HG03571 (cell line): ENCODE results near the gene CASQ2.

Source experiments
- ATAC-seq: cut with Tn5 transposase; IDR thresholded peaks from one replicate; pipeline ENCODE4 v1.9.1; 2021; ENCODE audit not compliant: unreplicated experiment

Gene CASQ2

GRCh38 chr1:115669002-115669673 is 99.4 kb downstream of the CASQ2 start:
- ATAC-seq: no peak

- ATAC-seq: no peak
These were observed 99.9 kb downstream of the CASQ2 start for GRCh38 chr1:115668579-115668978.

- ATAC-seq: no peak
These were observed 101.8 kb downstream of the CASQ2 start for GRCh38 chr1:115666702-115667101.

GRCh38 chr1:115666206-115666605 is 102.3 kb downstream of the CASQ2 start:
- no peak for ATAC-seq

DNA sequence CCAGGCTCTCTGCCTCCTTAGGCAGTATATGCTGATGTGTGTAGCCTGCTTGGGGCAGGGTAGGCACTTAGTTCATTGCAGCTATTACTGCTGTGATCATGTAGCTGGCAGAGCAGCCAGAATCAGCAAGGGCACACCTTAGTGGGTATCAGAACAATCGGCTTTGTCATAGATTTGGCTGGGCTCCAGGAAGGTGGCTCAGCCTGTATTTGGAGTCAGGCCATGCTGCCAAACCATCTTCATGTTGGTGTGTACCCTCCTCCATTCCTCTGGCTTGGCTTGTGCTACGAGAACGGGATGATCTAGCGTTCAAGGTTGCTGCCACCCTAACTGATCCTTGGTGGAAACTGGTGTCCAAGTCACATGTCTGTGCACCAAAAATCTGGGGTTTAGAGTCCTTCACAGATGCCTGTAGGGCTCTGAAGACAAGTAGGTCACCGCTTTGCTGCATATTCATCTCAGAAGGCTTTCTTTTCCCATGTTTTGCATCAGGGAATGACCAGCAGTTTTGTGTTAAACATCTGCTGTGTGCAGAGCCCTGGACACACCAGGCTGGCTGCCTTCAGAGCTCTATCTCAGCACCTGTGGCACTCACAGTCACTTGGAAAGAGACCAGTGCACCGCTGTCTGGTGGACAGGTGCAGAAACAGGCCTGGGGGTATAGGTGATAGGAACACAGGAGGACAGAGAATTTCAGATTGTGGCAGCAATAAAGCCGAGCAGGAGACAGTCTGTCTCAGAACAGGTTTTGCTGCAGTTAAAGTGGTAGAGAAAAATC is 103.0 kb downstream of the CASQ2 start:
- ATAC-seq: no peak

DNA sequence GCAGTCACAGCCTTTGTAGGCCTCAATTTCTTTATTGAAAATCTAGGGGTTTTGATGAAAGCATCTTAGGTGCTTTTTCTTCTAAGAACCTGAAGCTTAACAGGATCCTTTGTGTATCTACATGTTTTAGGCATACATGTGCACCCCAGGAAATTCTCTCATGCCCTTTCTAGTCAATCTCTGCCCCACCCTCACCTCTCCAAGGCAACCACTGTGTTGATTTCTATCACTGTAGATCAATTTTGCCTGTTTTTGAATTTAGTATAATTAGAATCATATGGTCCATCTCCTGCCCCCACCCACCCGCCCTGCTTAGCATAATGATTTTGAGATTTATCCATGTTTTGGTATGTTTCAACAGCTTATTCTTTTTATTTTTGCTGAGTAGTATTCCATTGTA is 107.4 kb downstream of the CASQ2 start:
- ATAC-seq: no peak

DNA sequence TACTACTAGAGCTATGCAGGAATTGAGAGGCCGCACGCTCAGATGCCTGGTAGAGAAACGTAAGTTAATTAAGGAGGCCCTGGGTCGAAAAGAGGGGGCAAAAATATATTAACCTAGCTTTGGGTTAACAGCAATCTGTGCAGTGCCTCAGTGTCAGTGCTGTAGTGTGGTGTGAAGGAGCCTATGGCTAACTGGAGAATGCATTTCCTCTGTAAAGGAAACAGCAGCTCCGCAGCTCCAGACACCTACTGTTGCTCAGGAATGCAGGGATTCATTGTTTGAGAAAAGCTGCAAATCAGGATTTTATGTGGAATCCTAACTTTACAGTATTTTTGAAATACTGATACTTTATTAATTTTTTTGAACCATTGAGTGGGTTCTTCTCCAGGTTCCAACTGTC is 108.4 kb downstream of the CASQ2 start:
- no peak for ATAC-seq

DNA sequence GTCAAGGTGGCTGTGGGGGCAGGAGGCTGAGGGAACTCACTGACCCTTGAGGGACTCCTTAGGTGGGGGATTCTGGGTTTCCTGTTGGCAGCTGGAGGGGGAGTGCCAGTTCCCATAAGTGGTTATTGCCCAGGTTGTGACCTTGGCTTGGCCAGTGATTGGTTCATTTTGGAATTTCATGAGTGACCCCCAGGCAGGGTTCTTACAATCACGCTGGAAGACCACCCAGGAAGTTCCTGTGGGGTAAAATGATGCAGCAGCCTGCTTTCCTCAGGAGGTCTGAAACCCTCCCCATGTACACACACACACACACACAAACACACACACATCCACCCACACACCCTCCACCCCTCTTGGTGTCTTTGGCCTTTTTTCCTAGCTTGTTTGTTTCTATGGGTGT is 109.9 kb downstream of the CASQ2 start:
- ATAC-seq: no peak

GRCh38 chr1:115656461-115657077 is 111.9 kb downstream of the CASQ2 start:
- ATAC-seq: no peak

GRCh38 chr1:115655916-115656315 is 112.6 kb downstream of the CASQ2 start:
- ATAC-seq: no peak

GRCh38 chr1:115655306-115655663 is 113.2 kb downstream of the CASQ2 start:
- ATAC-seq: no peak

- ATAC-seq: no peak
These were observed 113.7 kb downstream of the CASQ2 start for GRCh38 chr1:115654663-115655305.

DNA sequence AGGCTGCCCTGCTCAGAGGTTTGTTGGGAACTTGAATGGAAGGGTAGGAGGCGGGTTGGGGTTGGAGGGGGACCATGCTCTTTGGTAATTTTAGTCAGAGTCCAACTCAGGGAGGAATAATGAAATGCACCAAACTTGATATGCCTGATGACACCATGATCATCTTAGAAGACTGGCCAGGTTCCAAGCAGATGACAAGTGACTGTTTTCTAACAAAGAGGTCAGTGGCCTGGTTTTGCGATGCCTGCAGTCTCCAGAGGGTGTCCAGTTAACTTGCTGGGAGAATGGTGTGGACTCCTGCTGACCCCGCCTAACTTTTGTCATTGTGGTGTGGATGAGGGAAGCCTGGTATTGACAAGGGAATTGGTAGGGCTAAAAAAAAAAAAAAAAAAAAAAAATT is 114.4 kb downstream of the CASQ2 start:
- ATAC-seq: no peak

DNA sequence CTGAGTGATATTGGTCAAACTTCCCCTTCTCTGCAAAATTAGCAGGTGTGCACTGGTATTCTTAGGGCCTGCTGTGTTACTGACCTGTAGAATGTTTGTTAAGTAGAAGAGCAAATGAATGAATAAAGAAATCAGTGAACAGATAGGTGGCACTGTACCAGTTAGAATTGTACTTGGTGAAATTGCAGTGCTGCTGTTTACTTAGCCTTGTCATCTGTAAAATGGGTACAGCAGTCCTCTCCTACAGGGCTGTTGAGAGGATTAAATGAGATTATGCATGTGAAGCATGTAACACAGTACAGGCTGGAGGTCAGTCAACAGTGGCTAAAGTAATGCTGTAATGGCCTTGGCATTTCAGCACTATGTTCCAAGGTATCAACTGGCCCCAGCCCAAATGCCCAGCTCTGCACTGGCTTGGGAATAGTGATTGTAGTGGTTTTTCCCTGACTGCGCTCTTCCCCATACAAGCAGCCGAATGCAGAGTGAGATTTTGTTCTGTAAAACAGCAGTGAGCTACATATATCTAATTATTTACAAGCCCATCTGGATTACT is 116.2 kb downstream of the CASQ2 start:
- no peak for ATAC-seq

GRCh38 chr1:115651391-115651790 is 117.1 kb downstream of the CASQ2 start:
- ATAC-seq: no peak

GRCh38 chr1:115650961-115651360 is 117.6 kb downstream of the CASQ2 start:
- ATAC-seq: no peak
